Left lung (tissue), 10 donors: Measurements from ENCODE around the gene NDUFB10. TPM values are rescaled to one million over a fixed set of nuclear protein-coding genes. Genes with fewer than 3 reads are reported as not detected.

Experiments
- ATAC-seq: fragments of 200-7000 bp; cut with Tn5 transposase; one replicate; pipeline ENCODE4 v1.9.1; 2020; ENCODE audit warnings: moderate library complexity
- DNase-seq, 4 donors: peaks; one replicate each; pipeline ENCODE4 v3.0.0-alpha.2; 2013 to 2020
- H3K27ac ChIP-seq, 2 donors: fragments of 200-600 bp; sonication (generic) in 1 of 2; one replicate each; pipeline versions ENCODE4 v1.5.0 to v1.8.0; 2020 to 2021
- H3K27me3 ChIP-seq, 2 donors: fragments of 200-600 bp; sonication (generic) in 1 of 2; one replicate each; pipeline versions ENCODE4 v1.5.0 to v1.8.0; 2020 to 2021
- H3K36me3 ChIP-seq, 2 donors: fragments of 200-600 bp; sonication (generic) in 1 of 2; one replicate each; pipeline versions ENCODE4 v1.5.0 to v1.8.0; 2020 to 2021
- H3K4me1 ChIP-seq, 2 donors: fragments of 200-600 bp; one replicate each; pipeline ENCODE4 v1.8.0; 2021
- H3K4me3 ChIP-seq, 2 donors: fragments of 200-600 bp; sonication (generic) in 1 of 2; one replicate each; pipeline versions ENCODE4 v1.5.0 to v1.8.0; 2020 to 2021; ENCODE audit warnings: mild to moderate bottlenecking in 1 of 2
- H3K9me3 ChIP-seq, 2 donors: fragments of 200-600 bp; sonication (generic) in 1 of 2; one replicate each; pipeline versions ENCODE4 v1.5.0 to v1.8.0; 2020 to 2021
- intact Hi-C, 2 donors: fragments of 100-400 bp; cut with DNase I; formaldehyde crosslinking; loops; one replicate each; pipeline versions ENCODE4 v1.11.2 to v1.14.2; 2022
- polyA plus RNA-seq, 6 donors: library from polyadenylated mRNA; unstranded; fragments of 120-200 nt; gene quantifications; one replicate each; pipeline ENCODE4 v1.2.1, GENCODE V29; 2013; ENCODE audit not compliant: insufficient read length in 6 of 6
- total RNA-seq, 2 donors: library from RNA; stranded (reverse); fragmentation: NEBNext Ultra II Directional; extraction: Animal tissue kit (Norgen Biotek cat#: 25700); gene quantifications; one replicate each; pipeline ENCODE4 v1.2.1, GENCODE V29; 2021
- TF ChIP-seq, protein P1 (sequence below), 2 donors: fragments of 200-600 bp; sonication (generic) in 1 of 2; IDR thresholded peaks; one replicate each; pipeline versions ENCODE4 v1.5.0 to v1.8.0; 2021; ENCODE audit warnings: antibody characterized with exemption in 2 of 2
- donor health status: DM: no; HTN: yes; CAD: no.
- donor health status: DM: no; HTN: no; CAD: no.

Gene NDUFB10
- total and polyA plus RNA-seq, 8 donors, result 77.6 to 102 (median 93.8) TPM

- Histone ChIP-seq H3K4me1 (peaks cover 17 to 34% of the 10 kb centered on the region in 2 donors), H3K9me3 (no peaks in the 10 kb centered on the region), H3K36me3 (peaks cover 0 to 56% of the 10 kb centered on the region in 2 donors), H3K4me3 (no peak overlapping the region), H3K27me3 (peaks cover 3 to 21% of the 10 kb centered on the region in 2 donors), H3K27ac (no peak overlapping the region)
- no peak for ATAC-seq
- peak in 1 of 4 donors; percentile 75 for DNase-seq
- intact Hi-C loops, result no loop called here
- TF ChIP-seq, protein P1, sequence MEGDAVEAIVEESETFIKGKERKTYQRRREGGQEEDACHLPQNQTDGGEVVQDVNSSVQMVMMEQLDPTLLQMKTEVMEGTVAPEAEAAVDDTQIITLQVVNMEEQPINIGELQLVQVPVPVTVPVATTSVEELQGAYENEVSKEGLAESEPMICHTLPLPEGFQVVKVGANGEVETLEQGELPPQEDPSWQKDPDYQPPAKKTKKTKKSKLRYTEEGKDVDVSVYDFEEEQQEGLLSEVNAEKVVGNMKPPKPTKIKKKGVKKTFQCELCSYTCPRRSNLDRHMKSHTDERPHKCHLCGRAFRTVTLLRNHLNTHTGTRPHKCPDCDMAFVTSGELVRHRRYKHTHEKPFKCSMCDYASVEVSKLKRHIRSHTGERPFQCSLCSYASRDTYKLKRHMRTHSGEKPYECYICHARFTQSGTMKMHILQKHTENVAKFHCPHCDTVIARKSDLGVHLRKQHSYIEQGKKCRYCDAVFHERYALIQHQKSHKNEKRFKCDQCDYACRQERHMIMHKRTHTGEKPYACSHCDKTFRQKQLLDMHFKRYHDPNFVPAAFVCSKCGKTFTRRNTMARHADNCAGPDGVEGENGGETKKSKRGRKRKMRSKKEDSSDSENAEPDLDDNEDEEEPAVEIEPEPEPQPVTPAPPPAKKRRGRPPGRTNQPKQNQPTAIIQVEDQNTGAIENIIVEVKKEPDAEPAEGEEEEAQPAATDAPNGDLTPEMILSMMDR (IDR thresholded peaks at IDR 0.05), result no peak
Measured at GRCh38 chr16:1974157-1975070, 15.1 kb downstream of the NDUFB10 start.

DNA sequence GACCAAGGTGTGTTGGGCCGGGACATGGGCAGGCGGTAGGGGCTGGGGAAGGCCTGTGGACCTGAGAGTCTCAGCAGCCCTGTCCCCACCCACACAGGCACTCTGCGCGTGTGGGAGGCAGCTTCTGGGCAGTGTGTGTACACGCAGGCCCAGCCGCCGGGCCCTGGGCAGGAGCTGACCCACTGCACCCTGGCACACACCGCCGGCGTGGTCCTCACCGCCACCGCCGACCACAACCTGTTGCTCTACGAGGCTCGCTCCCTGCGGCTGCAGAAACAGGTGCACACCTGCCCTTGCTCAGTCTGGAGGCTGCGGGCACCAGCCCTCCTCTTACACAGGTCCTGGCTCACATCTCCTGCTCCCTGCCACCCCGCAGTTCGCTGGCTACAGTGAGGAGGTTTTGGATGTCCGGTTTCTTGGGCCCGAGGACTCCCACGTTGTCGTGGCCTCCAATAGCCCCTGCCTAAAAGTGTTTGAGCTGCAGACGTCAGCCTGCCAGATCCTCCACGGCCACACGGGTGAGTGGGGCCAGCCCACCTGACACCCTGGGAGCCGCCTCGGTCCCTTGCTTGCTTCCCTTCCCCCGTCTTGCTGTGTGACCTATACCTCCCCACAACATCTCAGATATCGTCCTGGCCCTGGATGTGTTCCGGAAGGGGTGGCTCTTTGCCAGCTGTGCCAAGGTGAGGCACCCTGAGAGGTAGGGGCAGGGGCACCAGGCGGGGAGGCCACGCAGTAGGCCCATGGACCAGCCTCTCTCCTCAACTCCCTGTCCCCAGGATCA, 16.3 kb downstream of the NDUFB10 start:
- TF ChIP-seq, protein P1 (IDR thresholded peaks at IDR 0.05), result no peak
- H3K36me3 ChIP-seq, result peaks cover 0 to 57% of the 10 kb centered on the region in 2 donors
- intact Hi-C loops, result no loop called here
- H3K27me3 ChIP-seq, result peaks cover 15 to 33% of the 10 kb centered on the region in 2 donors
- ATAC-seq, result no peak
- H3K27ac ChIP-seq, result no peak overlapping the region
- H3K4me3 ChIP-seq, result no peak overlapping the region
- DNase-seq, result peak in 1 of 4 donors; percentile 81
- H3K9me3 ChIP-seq, result no peaks in the 10 kb centered on the region
- H3K4me1 ChIP-seq, result peaks cover 17 to 33% of the 10 kb centered on the region in 2 donors

DNA sequence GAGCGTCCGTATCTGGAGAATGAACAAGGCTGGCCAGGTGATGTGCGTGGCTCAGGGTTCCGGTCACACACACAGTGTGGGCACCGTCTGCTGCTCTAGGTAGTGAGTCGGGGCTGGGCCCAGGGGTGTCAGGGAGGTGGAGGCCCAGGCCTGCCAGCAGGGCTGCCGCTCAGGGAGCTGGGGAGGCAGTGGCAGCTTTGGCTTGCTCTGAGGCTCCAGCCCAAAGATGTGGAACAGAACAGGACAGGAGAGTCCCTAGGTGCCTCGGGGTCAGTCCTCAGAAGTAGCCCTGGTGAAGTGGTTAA, 16.8 kb downstream of the NDUFB10 start:
- intact Hi-C loops, result no loop called here
- peaks cover 0 to 57% of the 10 kb centered on the region in 2 donors for H3K36me3 ChIP-seq
- no peak overlapping the region for H3K27ac ChIP-seq
- no peak for ATAC-seq
- peaks cover 20 to 39% of the 10 kb centered on the region in 2 donors for H3K27me3 ChIP-seq
- DNase-seq, result no peak
- no peaks in the 10 kb centered on the region for H3K9me3 ChIP-seq
- TF ChIP-seq, protein P1 (IDR thresholded peaks at IDR 0.05), result no peak
- no peak overlapping the region for H3K4me3 ChIP-seq
- peaks cover 11 to 28% of the 10 kb centered on the region in 2 donors for H3K4me1 ChIP-seq

DNA sequence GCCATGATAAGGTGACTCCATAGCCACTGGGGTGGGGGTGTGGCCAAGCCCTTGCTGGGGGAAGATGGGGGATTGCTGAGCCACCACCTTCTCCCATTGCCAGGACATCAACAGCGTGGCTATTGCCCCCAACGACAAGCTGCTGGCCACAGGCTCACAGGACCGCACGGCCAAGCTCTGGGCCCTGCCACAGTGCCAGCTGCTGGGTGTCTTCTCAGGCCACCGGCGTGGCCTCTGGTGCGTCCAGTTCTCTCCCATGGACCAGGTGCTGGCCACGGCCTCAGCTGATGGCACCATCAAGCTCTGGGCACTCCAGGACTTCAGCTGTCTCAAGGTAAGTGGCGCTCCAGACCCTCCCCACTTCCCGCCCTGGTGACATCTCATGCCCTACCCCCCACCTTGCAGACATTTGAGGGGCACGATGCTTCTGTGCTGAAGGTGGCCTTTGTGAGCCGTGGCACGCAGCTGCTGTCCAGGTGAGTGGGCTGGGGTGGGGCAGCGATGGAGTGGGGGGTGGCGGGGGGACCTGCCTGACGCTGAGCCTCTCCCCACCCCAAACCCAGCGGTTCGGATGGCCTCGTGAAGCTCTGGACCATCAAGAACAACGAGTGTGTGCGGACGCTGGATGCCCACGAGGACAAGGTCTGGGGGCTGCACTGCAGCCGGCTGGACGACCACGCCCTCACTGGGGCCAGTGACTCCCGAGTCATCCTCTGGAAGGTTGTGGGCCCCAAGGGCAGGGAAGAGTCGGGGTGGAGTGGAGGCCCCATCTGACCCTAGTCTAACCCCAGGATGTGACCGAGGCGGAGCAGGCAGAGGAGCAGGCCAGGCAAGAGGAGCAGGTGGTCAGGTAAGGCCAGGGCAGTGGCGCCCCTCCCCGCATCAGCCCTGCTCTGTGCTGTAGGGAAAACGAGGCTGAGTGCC, 17.9 kb downstream of the NDUFB10 start:
- Histone ChIP-seq H3K36me3 (peaks cover 0 to 57% of the 10 kb centered on the region in 2 donors), H3K4me3 (no peak overlapping the region), H3K27ac (no peak overlapping the region), H3K9me3 (no peaks in the 10 kb centered on the region), H3K4me1 (peaks cover 9 to 25% of the 10 kb centered on the region in 2 donors), H3K27me3 (peaks cover 24 to 49% of the 10 kb centered on the region in 2 donors)
- no peak for DNase-seq
- no peak for ATAC-seq
- intact Hi-C loops, result no loop called here
- TF ChIP-seq, protein P1 (IDR thresholded peaks at IDR 0.05), result no peak
